Ishikawa (cell line): ENCODE data around the gene GGT7.

ENCODE experiments used
- CEBPB ChIP-seq: IDR thresholded peaks from 2 replicates; pipeline ENCODE4 v1.6.1; 2012
- CREB1 ChIP-seq: IDR thresholded peaks from 2 replicates; pipeline ENCODE4 v1.6.1; 2012; ENCODE audit warnings: low read depth
- EGR1 ChIP-seq: IDR thresholded peaks from 2 replicates; pipeline ENCODE4 v1.6.1; 2012
- EP300 ChIP-seq: IDR thresholded peaks from 2 replicates; pipeline ENCODE4 v1.6.1; 2012; ENCODE audit warnings: borderline replicate concordance
- FOXM1 ChIP-seq: IDR thresholded peaks from 2 replicates; pipeline ENCODE4 v1.6.1; 2012; ENCODE audit warnings: low read depth, borderline replicate concordance
- NFIC ChIP-seq: IDR thresholded peaks from 2 replicates; pipeline ENCODE4 v1.6.1; 2012
- RAD21 ChIP-seq: IDR thresholded peaks from 2 replicates; pipeline ENCODE4 v1.6.1; 2012; ENCODE audit warnings: low read depth
- TAF1 ChIP-seq: IDR thresholded peaks from 2 replicates; pipeline ENCODE4 v1.6.1; 2012; ENCODE audit warnings: low read depth, mild to moderate bottlenecking
- TCF12 ChIP-seq: IDR thresholded peaks from 2 replicates; pipeline ENCODE4 v1.6.1; 2012; ENCODE audit warnings: low read depth
- TEAD4 ChIP-seq: IDR thresholded peaks from 2 replicates; pipeline ENCODE4 v1.6.1; 2012
- USF1 ChIP-seq: IDR thresholded peaks from 2 replicates; pipeline ENCODE4 v1.6.1; 2012
- YY1 ChIP-seq: IDR thresholded peaks from 2 replicates; pipeline ENCODE4 v1.6.1; 2012; ENCODE audit warnings: low read depth
- ZBTB7A ChIP-seq: IDR thresholded peaks from 2 replicates; pipeline ENCODE4 v1.6.1; 2012; ENCODE audit warnings: low read depth
- TF ChIP-seq, protein P1 (sequence below): IDR thresholded peaks from 2 replicates; pipeline ENCODE4 v1.6.1; 2012
- TF ChIP-seq, protein P2 (sequence below): IDR thresholded peaks from 2 replicates; pipeline ENCODE4 v1.6.1; 2012; ENCODE audit warnings: low read depth, mild to moderate bottlenecking

Gene GGT7

GRCh38 chr20:34834459-34834893 is 38.2 kb downstream of the GGT7 start:
- peak; percentile 61 for TF ChIP-seq RAD21
- TF ChIP-seq EP300, result no peak
- no peak for TF ChIP-seq FOXM1

GRCh38 chr20:34831936-34832335 is 40.7 kb downstream of the GGT7 start:
- no peak for TF ChIP-seq TEAD4
- TF ChIP-seq CEBPB, result no peak
- TF ChIP-seq, protein P1, sequence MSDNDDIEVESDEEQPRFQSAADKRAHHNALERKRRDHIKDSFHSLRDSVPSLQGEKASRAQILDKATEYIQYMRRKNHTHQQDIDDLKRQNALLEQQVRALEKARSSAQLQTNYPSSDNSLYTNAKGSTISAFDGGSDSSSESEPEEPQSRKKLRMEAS, result no peak
- no peak for TF ChIP-seq EGR1
- TF ChIP-seq, protein P2, sequence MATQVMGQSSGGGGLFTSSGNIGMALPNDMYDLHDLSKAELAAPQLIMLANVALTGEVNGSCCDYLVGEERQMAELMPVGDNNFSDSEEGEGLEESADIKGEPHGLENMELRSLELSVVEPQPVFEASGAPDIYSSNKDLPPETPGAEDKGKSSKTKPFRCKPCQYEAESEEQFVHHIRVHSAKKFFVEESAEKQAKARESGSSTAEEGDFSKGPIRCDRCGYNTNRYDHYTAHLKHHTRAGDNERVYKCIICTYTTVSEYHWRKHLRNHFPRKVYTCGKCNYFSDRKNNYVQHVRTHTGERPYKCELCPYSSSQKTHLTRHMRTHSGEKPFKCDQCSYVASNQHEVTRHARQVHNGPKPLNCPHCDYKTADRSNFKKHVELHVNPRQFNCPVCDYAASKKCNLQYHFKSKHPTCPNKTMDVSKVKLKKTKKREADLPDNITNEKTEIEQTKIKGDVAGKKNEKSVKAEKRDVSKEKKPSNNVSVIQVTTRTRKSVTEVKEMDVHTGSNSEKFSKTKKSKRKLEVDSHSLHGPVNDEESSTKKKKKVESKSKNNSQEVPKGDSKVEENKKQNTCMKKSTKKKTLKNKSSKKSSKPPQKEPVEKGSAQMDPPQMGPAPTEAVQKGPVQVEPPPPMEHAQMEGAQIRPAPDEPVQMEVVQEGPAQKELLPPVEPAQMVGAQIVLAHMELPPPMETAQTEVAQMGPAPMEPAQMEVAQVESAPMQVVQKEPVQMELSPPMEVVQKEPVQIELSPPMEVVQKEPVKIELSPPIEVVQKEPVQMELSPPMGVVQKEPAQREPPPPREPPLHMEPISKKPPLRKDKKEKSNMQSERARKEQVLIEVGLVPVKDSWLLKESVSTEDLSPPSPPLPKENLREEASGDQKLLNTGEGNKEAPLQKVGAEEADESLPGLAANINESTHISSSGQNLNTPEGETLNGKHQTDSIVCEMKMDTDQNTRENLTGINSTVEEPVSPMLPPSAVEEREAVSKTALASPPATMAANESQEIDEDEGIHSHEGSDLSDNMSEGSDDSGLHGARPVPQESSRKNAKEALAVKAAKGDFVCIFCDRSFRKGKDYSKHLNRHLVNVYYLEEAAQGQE, result no peak
- TF ChIP-seq YY1, result no peak
- no peak for TF ChIP-seq NFIC
- no peak for TF ChIP-seq RAD21
- no peak for TF ChIP-seq USF1

DNA sequence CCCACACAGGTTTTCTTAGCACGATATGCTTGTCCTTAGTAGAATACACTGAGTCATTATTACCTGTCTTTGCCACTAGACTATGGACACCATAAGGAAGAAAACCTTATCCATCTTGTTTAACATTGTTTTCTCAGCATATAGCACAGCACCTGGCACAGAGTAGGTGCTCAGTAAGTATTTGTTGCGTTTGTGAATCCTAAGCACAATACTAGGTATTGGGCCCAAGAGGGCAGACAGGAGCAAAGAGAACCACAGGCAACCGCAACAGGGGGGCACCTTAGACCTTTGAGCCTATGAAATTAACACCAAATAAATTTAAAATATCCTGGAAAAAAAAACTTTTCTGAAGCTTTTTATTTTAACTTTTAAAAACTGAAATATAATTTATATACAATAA is 43.5 kb downstream of the GGT7 start:
- TF ChIP-seq EP300 (no peak), ZBTB7A (no peak), TCF12 (no peak), CREB1 (no peak), TAF1 (no peak), FOXM1 (no peak)
- TF ChIP-seq, protein P2, result no peak
- TF ChIP-seq, protein P1, result no peak

- TF ChIP-seq CREB1 (no peak), RAD21 (no peak), TCF12 (no peak), ZBTB7A (no peak), EGR1 (no peak), CEBPB (no peak), TEAD4 (no peak), FOXM1 (no peak), NFIC (no peak), USF1 (peak; percentile 95), EP300 (no peak), YY1 (no peak), TAF1 (peak; percentile 48; the same call in 1 of the 2 replicates)
- TF ChIP-seq, protein P2, result no peak
- TF ChIP-seq, protein P1, result peak; percentile 79
Observed at GRCh38 chr20:34825530-34826362, 46.9 kb downstream of the GGT7 start, which contains the start of gene NCOA6. Gene NCOA6 (minus strand): TSS chr20:34825651. CDS start chr20:34782355, 43,296 bp downstream.
